Measurements from ENCODE around the gene GTF2B.

Gene GTF2B

DNA sequence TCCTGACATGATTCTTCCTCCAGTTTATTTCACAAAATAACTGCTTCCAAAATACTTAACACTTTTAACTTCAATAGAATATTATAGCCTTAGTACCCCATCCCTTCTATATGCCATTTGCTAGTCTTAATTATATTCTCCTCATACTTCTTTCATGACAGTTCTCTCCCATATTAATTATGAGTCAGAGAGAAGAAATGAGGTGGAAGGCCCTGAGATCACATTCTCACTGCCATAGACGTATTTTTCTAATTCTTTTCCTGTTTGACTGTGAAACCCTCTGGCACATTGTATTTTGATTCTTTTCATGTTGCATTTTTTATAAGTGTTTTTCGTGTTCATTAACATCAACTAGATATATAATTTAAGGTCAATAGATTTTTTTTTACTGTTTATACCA is 88.4 kb downstream of the GTF2B start:
- Histone ChIP-seq H3K4me3 (ENCODE audit: low read length) (no peak overlapping the region), H3F3A (ENCODE audit: control insufficient read depth, insufficient read depth) (0 out of 2 replicates have a peak, but pooled peaks cover 7% of the 10 kb centered on the region), H3K4me1 (ENCODE audit: control insufficient read depth, low read length) (peaks cover 8% of the 10 kb centered on the region), H3K36me3 (ENCODE audit: control insufficient read depth, low read length) (peaks cover 78% of the 10 kb centered on the region), H3K27ac (ENCODE audit: low read depth, low read length) (no peak overlapping the region), H3K79me2 (ENCODE audit: control insufficient read depth, low read length) (no peaks in the 10 kb centered on the region), H3K9me2 (replicated peaks; ENCODE audit: control insufficient read depth, low read length) (no peaks in the 10 kb centered on the region), H4K20me1 (ENCODE audit: control insufficient read depth, insufficient read depth, low read depth, low read length) (no peaks in the 10 kb centered on the region), H3K4me2 (ENCODE audit: low read length) (no peak overlapping the region), H3K9me3 (ENCODE audit: control insufficient read depth, insufficient read depth, low read length) (peaks cover 14% of the 10 kb centered on the region), H3K27me3 (ENCODE audit: control insufficient read depth, low read length) (no peaks in the 10 kb centered on the region)
- TF ChIP-seq, protein P1, sequence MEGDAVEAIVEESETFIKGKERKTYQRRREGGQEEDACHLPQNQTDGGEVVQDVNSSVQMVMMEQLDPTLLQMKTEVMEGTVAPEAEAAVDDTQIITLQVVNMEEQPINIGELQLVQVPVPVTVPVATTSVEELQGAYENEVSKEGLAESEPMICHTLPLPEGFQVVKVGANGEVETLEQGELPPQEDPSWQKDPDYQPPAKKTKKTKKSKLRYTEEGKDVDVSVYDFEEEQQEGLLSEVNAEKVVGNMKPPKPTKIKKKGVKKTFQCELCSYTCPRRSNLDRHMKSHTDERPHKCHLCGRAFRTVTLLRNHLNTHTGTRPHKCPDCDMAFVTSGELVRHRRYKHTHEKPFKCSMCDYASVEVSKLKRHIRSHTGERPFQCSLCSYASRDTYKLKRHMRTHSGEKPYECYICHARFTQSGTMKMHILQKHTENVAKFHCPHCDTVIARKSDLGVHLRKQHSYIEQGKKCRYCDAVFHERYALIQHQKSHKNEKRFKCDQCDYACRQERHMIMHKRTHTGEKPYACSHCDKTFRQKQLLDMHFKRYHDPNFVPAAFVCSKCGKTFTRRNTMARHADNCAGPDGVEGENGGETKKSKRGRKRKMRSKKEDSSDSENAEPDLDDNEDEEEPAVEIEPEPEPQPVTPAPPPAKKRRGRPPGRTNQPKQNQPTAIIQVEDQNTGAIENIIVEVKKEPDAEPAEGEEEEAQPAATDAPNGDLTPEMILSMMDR (IDR thresholded peaks at IDR 0.05; ENCODE audit: low read depth, low read length, poor library complexity, severe bottlenecking) = no peak
- no peak for TF ChIP-seq EZH2phosphoT487 (IDR thresholded peaks at IDR 0.05; ENCODE audit: borderline replicate concordance, low read length)
